Thoracic aorta (tissue), 2 donors: ENCODE data around the gene CSF1R. TPM values are rescaled to one million over a fixed set of nuclear protein-coding genes. Genes with fewer than 3 reads are reported as not detected.

Experiments
- ATAC-seq: fragments of 150-250 bp; one replicate; pipeline ENCODE4 v1.8.0; 2017; ENCODE audit warnings: low read depth; ENCODE audit not compliant: insufficient number of reproducible peaks, low FRiP score
- DNase-seq: peaks from one replicate; pipeline ENCODE4 v3.0.0-alpha.2; 2020; ENCODE audit warnings: low spot score
- H3K27ac ChIP-seq, 2 donors: fragments of 200-600 bp; sonication (generic); 1 replicate in 1 of 2; 2 replicates in 1 of 2; pipeline ENCODE4 v1.5.1; 2016; ENCODE audit warnings: mild to moderate bottlenecking in 2 of 2, moderate library complexity in 2 of 2
- H3K27me3 ChIP-seq: fragments of 200-600 bp; sonication (generic); replicated peaks from 2 replicates; pipeline ENCODE4 v1.6.0; 2016; ENCODE audit warnings: mild to moderate bottlenecking; ENCODE audit not compliant: insufficient read depth
- H3K36me3 ChIP-seq: fragments of 200-600 bp; sonication (generic); one replicate; pipeline ENCODE4 v1.5.1; 2016
- H3K4me1 ChIP-seq, 2 donors: fragments of 200-600 bp; sonication (generic); 1 replicate in 1 of 2; 2 replicates in 1 of 2; pipeline versions ENCODE4 v1.5.1 to v1.6.0; 2016; ENCODE audit warnings: low read depth in 2 of 2, mild to moderate bottlenecking in 1 of 2; ENCODE audit not compliant: control insufficient read depth in 1 of 2
- H3K4me3 ChIP-seq: fragments of 200-600 bp; sonication (generic); 2 replicates; pipeline ENCODE4 v1.5.1; 2016; ENCODE audit warnings: mild to moderate bottlenecking
- H3K9me3 ChIP-seq: fragments of 200-600 bp; sonication (generic); 2 replicates; pipeline ENCODE4 v1.5.1; 2016
- total RNA-seq, 2 donors: library from RNA; depleted of rRNA; stranded (reverse); fragments of >200 nt; gene quantifications; one replicate each; pipeline versions ENCODE4 v1.1.0 to v1.2.3, GENCODE V29; 2016
- TF ChIP-seq, protein P1 (sequence below): fragments of 200-600 bp; sonication (generic); IDR thresholded peaks from one replicate; pipeline ENCODE4 v1.5.1; 2019; ENCODE audit warnings: antibody characterized with exemption

The CSF1R gene
- total RNA-seq, 2 donors from 2014 or later, result 76.3 to 98.6 TPM

DNA sequence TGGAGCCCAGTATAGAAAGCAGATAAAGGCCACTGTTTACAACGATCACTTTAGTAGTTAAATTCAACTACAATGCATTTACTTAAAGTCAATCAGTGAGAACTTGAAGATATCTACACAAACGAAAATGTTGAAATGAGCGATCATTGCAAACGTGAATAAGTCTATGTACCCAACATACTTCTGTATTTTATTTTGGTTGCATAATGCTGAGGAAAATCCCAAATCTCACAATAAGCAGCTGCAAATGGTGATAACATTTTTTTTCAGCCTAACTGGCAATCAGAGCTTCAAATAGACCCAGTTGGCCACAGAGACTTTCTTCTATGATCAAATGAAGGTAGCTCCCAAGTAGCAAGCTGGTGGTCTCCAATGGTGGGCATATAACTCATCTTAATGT lies 37.2 kb upstream of the CSF1R start:
- ATAC-seq (no peak), DNase-seq (no peak)
- Histone ChIP-seq H3K9me3 (no peaks in the 10 kb centered on the region), H3K36me3 (peaks cover 94% of the 10 kb centered on the region), H3K4me1 (no peaks in the 10 kb centered on the region), H3K4me3 (no peak overlapping the region), H3K27ac (no peak overlapping the region), H3K27me3 (no peaks in the 10 kb centered on the region)
- TF ChIP-seq, protein P1, sequence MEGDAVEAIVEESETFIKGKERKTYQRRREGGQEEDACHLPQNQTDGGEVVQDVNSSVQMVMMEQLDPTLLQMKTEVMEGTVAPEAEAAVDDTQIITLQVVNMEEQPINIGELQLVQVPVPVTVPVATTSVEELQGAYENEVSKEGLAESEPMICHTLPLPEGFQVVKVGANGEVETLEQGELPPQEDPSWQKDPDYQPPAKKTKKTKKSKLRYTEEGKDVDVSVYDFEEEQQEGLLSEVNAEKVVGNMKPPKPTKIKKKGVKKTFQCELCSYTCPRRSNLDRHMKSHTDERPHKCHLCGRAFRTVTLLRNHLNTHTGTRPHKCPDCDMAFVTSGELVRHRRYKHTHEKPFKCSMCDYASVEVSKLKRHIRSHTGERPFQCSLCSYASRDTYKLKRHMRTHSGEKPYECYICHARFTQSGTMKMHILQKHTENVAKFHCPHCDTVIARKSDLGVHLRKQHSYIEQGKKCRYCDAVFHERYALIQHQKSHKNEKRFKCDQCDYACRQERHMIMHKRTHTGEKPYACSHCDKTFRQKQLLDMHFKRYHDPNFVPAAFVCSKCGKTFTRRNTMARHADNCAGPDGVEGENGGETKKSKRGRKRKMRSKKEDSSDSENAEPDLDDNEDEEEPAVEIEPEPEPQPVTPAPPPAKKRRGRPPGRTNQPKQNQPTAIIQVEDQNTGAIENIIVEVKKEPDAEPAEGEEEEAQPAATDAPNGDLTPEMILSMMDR, result no peak

DNA sequence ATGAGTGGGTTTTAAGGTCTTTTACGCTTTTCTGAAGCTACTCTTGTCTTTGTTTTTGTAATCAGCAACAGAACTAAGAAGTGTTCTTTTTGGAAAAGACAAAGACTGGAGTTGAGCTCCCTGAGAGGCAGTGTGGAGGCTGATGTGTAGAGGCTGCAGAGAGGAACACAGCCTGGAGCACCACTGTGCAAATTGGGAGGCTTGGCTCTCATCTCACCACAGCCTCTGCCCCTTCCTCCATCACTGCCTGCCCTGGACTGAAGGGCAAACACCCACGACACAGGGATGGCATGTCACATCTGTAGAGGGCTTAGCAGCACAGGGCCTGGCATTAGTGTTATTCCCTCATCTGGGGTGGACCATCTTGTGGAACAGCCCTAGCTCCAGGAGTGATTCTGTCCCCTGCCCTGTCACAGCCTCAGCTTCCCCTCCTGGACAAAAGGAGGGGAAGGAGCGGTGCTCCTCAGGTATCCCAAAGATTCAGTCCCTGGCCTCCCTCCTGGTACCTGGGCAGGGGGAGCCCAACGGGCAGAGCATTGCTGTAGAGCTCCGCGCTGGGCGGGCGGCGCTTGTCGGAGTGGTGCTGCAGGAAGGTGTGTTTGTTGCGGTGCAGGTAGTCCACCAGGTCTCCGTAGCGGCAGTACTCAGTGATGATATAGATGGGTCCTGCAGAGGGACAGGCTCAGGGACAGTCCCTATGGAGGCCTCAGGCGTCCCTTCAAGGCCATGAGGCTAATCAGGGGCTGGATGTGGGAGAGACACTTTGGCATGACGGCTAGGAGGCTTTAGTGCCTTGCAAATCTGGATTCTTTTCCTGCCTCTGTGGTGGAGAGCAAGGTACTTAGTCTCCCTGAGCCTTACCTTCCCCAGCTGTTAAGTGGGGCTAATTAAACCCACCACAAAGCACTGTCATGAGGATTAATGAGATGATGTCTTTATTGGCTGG lies 36.5 kb upstream of the CSF1R start:
- Histone ChIP-seq H3K36me3 (peaks cover 94% of the 10 kb centered on the region), H3K4me3 (no peak overlapping the region), H3K9me3 (no peaks in the 10 kb centered on the region), H3K4me1 (no peaks in the 10 kb centered on the region), H3K27ac (no peak overlapping the region), H3K27me3 (no peaks in the 10 kb centered on the region)
- ATAC-seq, result no peak
- no peak for DNase-seq
- TF ChIP-seq, protein P1, result no peak

DNA sequence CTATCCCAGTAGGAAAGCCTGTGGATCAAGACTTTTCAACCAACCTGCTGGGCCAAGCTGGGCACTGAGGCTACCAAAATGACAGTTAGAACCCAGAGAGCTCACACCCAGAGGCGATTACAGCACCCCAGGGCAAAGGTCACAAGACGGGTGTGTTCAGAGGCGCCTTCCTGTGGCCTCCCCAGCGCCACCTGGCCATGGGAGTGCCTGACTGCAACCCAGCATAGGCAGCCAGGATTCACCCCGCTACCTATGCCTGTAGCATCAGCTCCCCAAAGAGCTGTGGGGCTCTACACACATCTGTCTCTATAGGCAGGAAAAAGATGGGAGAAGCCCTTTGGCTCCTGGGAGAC lies 35.8 kb upstream of the CSF1R start:
- H3K36me3 ChIP-seq, result peaks cover 96% of the 10 kb centered on the region
- TF ChIP-seq, protein P1, result no peak
- no peak overlapping the region for H3K27ac ChIP-seq
- H3K4me1 ChIP-seq, result no peaks in the 10 kb centered on the region
- DNase-seq, result no peak
- no peak overlapping the region for H3K4me3 ChIP-seq
- ATAC-seq, result no peak
- no peaks in the 10 kb centered on the region for H3K27me3 ChIP-seq
- no peaks in the 10 kb centered on the region for H3K9me3 ChIP-seq

DNA sequence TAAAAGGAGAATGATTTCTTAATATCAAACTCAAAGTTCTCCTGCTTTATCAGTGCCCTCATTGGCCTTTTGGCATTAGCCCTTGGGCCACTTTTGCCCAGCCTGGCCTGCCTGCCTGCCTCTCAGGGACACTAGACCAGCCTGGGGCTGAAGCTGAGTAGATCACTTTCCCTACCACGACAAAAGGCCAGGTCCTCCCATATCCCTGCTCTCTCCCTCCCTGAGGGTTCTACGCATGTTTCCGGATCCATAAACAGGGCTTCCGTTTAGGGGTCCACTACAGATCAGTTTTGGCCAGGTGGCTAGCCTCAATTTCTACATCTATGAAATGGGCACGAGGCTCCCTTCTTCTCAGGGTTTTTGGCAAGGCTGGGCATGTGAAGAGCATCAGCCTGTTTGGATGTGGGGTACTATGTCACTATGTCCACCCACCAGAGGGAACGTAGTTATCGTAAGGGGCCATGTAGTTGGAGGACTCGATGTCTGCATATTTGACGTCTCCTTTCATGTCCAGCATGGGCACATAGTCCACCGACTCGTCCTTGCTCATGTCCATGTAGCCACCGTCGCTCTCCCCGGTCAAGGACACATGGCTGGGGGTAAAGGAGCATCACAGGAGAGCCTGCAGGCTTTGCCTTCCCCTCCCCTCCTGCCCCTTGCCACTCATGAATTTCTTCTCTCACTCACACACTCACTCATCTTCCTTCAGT lies 35.2 kb upstream of the CSF1R start:
- Histone ChIP-seq H3K36me3 (peaks cover 96% of the 10 kb centered on the region), H3K27ac (peak overlapping the region in 1 of 2 donors; percentile 15)

More for the DNA sequence above, 35.2 kb upstream of the CSF1R start:
- H3K9me3 ChIP-seq, result no peaks in the 10 kb centered on the region
- H3K4me3 ChIP-seq, result no peak overlapping the region
- no peaks in the 10 kb centered on the region for H3K4me1 ChIP-seq
- ATAC-seq (no peak), DNase-seq (no peak)
- TF ChIP-seq, protein P1, result no peak
- no peaks in the 10 kb centered on the region for H3K27me3 ChIP-seq
